NCI-H524 treated with DMSO at 0.1 percent for 48 hours (cell line): ENCODE measurements around the gene ALAS2.
"Not testable (repeated sequence)": the region's sequence is repeated elsewhere in the genome, so short reads cannot be mapped to it uniquely, and the experiment has no call there.

Experiments used
- DNase-seq: peaks from one replicate; lab custom pipeline; 2025; lab: John Stamatoyannopoulos, UW

Gene ALAS2

DNA sequence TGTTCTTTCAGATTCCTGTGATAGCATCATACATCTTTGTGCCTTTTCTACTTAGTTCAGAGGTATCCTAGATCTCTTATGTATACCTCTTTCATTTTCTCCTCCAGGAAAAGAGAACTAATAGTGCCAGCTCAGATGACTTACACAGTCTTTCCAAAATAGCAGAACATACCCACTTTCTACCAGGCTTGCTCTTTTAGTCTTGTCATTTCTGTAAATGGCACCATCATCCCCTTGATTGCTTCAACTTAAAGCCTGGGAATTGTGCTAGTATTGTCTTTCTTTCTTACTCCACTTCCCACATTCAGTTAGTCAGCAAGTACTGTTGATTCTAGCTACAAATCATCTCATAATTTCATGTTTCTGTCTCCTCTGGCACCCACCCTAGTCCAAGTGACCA, 25.5 kb downstream of the ALAS2 start:
- no peak for DNase-seq

DNA sequence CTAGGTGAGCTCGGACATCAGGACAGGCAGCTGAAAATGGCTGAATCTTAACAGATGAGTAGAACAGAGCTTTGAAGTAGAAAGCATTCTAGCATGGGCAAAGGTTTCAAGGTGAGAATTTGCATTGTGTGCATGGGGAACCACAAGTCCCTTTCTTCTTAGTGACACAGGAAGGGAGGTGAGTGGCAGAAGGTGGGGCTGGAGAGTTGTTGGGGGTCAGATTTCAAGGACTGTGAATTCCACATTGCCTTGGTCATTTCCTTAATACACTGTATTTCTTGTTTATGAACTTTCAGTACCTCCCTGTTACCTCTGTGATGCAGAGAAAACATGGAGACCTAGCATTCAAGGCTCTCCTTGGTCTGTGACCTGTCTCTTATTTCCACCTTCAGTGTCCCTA, 26.5 kb downstream of the ALAS2 start:
- DNase-seq = no peak

GRCh38 chrX:54999717-55000598, 30.8 kb downstream of the ALAS2 start, which contains the start of gene APEX2:
APEX2 (plus strand) TSS chrX:55000363; CDS start chrX:55000423, 60 bp downstream.
- peak; percentile 78 for DNase-seq

DNA sequence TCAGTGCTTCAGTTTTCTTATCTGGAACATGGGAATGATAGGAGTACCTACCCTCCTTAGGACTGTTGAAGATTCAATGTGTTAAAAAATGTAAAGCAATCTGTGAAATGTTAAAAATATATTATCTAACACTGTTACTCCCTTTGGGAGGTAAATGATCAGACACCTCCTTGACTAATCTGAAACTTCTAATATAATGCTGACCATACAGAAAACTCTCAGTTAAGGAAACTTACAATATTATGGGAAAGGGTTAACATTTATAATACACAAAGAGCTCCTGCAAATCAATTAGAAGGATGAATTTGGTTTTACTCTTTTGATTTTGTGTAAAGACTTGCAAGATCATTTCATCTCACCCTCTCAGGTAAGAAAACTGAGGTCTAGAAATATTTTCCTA, 35.2 kb downstream of the ALAS2 start:
- no peak for DNase-seq

GRCh38 chrX:54994668-54995351, 36.0 kb downstream of the ALAS2 start:
- DNase-seq = no peak

DNA sequence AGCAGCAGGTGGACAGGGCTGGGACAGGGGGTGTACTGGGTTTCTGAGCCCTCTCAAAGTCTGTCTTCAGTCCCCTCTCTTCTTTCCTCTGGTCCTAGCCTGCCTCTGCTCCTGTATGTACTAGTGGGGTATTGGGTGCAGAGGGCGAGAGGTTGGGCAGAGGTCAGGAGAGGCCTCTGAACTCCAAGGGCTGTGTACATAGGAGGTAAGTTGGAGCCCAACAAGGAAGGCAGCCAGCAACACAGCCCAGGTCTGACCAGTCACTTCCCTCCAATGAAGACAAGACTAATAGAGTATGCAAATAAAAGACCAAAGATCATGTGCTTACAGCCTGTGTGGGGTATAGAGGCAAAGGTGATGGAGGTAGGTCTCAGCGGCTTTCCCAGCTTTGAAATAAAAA, 36.7 kb downstream of the ALAS2 start, which contains the start of gene PFKFB1:
TSS of gene PFKFB1 (minus strand) at position 90 of the 400 bp plus-strand sequence. CDS start 181 bp downstream, outside the sequence.
- no peak for DNase-seq

- DNase-seq = no peak
Observed at GRCh38 chrX:54992911-54993622, 37.7 kb downstream of the ALAS2 start.

DNA sequence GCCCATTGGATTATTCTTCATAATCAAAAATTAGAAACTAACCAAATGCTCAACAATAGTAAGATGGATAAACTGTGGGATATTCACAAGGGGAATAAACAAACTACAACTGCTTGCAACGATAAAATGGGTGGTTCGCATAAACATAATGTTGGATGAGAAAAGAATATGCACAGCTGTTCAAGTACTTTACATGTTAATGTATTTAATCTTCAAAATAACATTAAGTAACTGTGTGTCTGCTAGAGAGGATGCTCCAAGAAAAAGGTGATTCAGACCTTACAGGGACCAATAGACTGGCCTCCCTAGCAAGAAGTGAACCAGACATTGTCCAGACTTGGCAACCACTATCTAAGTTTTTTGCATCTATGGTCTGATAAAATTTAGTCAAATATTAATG, 39.1 kb downstream of the ALAS2 start:
- DNase-seq = no peak

- not testable (repeated sequence) for DNase-seq
Observed at GRCh38 chrX:54983306-54983705, 47.5 kb downstream of the ALAS2 start.

- DNase-seq = no peak
Observed at GRCh38 chrX:54980334-54980733, 50.4 kb downstream of the ALAS2 start.

DNA sequence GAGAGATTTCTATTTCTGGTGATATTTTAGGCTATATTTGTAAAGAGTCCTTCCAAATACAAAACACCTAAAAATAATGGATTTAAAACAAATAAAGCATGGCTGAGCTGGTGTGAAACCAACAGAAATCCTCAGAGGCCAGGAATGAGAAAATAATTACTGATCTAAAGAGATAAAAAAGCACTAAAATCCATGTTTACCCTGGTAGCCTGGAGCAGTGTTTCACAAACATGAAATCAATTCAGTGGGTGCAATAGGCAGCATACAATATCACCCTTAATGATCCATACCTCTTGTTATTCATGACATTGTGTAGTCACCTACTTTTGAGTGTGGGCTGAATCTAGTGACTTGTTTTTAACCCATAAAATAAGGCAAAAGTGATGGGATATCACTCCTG, 51.3 kb downstream of the ALAS2 start:
- no peak for DNase-seq

- DNase-seq = no peak
Observed at GRCh38 chrX:54978448-54978847, 52.3 kb downstream of the ALAS2 start.

DNA sequence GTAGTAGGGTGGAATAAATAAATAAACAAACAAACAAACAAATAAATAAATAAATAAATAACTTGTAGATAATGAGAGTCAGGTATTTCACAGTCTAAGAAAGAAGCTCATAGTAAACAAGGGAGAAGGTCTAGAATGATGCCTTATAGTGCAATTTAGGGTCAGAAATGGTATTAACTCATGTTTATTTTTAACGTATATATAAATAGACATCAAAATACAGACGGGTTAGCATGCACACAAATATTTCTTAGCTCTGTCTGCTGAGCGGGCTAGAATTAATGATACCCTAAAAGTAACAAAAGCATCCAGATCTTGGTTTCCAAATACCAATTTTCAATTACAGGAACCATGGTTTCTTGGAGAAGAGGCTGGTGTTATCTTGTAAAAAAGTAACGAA, 53.4 kb downstream of the ALAS2 start:
- DNase-seq = no peak

- DNase-seq = no peak
Observed at GRCh38 chrX:54964766-54965497, 65.8 kb downstream of the ALAS2 start.

DNA sequence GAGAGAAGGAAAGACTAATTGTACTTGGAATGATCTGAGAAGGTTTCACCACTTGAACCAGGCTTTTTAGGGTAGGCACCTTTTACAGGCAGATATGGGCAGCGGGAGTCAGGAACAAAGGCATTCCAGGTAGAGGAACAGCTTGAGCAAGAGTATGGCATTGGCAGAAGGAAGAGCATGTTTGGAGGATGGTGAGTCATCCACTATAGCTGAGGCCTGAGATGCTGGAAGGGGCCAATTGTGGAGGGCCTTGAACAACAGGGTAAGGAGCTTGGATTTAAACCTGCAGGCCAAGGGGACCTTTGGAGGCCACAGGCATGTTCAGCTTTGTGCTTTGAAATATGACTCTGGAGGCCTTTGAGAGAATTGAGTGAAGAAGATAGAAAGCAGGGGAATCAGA, 69.0 kb downstream of the ALAS2 start:
- no peak for DNase-seq
